Pons (tissue), 1 donor: ENCODE measurements around the gene BCAS3.
A peak's percentile ranks its signal among the peaks of the same experiment; 100 is the strongest.

Experiments used
- DNase-seq: peaks from one replicate; pipeline ENCODE4 v3.0.0-alpha.2; 2016; ENCODE audit warnings: low spot score

Gene BCAS3

GRCh38 chr17:61064087-61064951 lies 386.7 kb downstream of the BCAS3 start:
- DNase-seq: no peak

DNA sequence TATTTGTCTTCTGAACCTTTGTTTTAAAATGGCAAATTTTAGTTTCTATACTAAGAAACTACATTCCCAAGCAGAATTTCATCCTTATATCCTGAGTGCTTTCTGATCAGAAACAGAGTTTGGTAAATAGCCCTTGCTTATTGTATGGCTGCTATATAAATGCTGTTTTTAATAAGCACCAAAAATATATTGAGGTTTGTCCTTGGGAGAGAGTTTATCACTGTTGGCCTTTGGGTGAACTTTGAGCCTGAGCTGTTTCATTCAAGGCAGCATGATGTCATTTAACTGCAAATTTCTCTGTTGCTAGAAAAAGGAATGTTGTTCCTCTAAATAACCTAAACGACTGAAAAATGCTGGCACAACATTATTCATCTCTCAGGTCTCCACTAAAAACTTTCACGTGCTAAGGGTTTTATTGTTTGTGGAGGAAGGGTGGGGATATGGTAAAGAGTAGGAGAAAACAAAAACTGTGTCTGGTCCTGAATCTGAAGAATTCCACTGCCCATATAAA lies 387.7 kb downstream of the BCAS3 start:
- peak; percentile 15 for DNase-seq

DNA sequence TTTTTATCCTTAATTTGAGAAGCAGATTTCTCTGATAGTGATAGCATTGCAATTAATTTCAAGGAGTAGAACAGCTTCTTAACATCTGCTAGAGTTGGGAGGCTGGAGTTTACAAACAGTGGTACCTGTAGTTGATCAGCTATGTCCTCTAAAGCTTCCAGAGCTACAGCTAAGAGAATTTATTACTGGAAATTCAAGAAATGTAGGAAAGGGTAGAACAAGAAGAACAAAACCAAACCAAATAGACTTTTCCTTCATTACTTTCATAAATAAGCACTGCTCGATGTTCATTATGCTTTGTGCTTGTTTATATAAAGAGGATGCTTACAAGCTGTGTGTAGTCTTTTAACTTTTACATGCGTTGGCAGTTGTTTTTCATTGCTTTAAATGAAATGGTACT lies 388.4 kb downstream of the BCAS3 start:
- no peak for DNase-seq

DNA sequence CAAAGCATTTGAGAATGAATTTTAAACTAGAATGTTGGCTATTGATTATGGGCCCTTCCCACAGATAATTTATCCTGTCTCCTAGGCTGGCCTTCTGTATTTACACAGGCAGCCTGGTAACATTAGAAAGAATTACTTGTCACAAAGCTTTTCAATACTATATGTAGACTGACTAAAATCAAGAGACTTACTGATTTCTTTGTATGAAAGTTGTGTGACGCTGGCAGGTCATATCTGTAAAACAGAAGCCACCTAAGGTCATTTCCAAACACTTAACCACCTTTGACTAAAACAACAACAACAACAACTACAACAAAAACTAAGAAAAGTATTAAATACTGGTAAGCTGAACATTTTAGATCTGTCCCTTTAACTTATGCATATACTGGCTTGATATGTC lies 393.0 kb downstream of the BCAS3 start:
- no peak for DNase-seq

DNA sequence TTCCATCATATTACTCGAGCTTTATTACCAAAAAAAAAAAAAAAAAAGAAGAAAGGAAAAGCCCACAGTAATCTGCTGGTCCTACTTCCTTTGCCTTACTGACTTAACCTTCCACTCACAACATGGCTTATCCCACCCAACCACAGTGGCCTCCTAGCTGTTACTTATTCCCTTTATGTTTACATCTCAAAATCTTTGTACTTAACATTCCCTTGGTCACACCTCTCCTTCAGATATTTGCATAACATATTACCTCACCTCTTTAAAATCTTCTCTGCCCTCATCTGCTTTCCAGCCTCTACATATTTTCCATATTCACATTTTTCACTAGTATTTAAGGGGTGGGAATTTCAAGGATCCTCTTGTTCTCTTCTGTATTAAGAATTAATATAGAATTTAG lies 395.0 kb downstream of the BCAS3 start:
- DNase-seq: no peak

DNA sequence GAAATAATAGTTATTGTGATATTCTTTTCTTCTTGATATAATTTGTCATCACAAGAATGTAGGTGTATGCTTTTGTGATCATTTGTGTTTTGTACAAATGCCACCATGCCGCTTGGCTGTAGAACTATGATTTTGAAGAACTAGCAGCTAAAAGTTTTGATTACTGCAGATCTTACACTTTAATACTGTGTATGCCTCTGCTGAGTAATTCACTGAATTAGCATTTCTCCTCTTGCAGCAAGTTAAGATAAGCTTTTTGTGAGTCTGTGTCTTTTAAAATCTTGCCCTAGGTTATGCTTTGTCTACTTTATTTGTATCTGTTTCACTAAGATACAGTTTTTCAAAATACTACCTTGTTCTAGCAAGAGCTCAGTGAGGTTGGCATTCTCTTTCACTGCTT lies 395.5 kb downstream of the BCAS3 start:
- DNase-seq: no peak

GRCh38 chr17:61073799-61074513 lies 396.3 kb downstream of the BCAS3 start:
- DNase-seq: no peak

GRCh38 chr17:61075988-61076387 lies 398.3 kb downstream of the BCAS3 start:
- DNase-seq: no peak

DNA sequence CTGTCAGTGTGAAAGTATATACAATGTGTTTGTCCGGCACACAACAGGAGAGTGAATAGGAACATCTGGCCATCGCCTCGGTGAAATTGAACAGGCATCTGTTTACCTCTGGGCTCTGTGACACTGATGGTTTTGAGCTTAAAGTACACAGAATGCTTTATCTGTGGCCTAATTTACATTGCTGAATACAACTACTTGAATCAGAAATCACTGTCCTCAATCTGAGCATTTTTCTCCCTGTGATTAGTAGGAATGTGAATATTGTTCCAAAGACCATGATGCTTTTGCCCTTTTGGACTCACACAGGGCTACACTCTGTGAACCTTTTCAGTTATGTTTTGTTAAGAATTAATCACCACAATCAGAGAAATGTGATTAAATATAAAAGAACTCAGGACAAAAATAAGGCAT lies 399.0 kb downstream of the BCAS3 start:
- DNase-seq: peak; percentile 17

- DNase-seq: no peak
These were observed 404.3 kb downstream of the BCAS3 start for GRCh38 chr17:61081959-61082358.

DNA sequence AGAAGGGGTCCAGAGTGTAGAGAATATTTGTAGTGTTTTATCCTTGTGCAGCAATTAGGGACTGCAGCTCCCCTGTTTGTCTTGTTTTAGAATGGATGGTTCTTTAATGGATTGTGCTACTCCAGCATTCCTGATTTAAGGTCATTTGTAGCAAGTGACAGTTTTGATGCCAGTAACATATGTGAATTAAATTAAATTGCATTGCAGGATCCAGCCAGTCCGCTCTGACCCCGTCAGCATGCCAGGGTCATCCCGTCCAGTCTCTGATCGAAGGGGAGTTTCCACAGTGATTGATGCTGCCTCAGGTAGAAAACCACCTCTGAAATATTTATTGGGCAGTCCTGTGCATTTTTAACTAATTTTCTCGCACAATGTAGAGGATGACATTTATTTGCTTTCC lies 406.6 kb downstream of the BCAS3 start:
- no peak for DNase-seq

- DNase-seq: no peak
These were observed 409.4 kb downstream of the BCAS3 start for GRCh38 chr17:61087024-61087423.

GRCh38 chr17:61088556-61088955 lies 410.9 kb downstream of the BCAS3 start:
- no peak for DNase-seq

DNA sequence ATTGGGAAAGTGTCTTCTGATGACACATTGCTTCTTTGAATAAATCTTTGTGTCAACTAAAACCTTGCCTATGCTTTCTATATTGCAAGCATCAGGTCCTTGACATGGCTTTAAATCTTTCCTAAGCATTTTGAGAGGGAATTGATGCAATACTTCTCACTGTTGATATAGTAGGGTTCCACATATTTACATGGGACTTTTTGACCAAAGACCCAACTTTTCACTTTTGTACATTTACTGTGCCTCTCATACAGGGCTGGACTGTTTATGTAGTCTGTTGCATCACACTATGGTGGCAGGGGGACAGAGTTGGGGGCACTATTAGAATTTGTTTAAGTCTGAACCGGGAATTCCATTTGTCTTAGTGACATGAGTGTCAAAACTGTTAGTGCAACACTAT lies 413.4 kb downstream of the BCAS3 start:
- no peak for DNase-seq

GRCh38 chr17:61097781-61098180 lies 420.1 kb downstream of the BCAS3 start:
- no peak for DNase-seq

DNA sequence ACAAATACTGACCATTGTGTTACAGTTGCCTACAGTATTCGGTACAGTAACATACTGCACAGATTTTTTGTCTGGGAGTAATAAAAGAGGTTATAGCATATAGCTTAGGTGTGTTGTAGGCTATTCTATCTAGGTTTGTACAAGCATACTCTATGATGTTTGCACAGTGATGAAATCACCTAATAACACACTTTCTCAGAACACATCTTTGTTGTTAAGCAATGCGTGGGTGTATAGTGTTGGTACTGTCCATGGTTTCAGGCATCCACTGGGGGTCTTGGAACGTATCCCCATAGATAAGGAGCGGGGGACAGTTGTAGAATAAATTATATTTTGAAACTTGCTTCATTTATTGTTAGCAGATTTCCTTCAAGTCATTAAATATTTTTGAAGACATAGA lies 428.7 kb downstream of the BCAS3 start:
- DNase-seq: no peak

- no peak for DNase-seq
These were observed 438.9 kb downstream of the BCAS3 start for GRCh38 chr17:61116577-61116976.

- DNase-seq: no peak
These were observed 440.3 kb downstream of the BCAS3 start for GRCh38 chr17:61117983-61118382.

DNA sequence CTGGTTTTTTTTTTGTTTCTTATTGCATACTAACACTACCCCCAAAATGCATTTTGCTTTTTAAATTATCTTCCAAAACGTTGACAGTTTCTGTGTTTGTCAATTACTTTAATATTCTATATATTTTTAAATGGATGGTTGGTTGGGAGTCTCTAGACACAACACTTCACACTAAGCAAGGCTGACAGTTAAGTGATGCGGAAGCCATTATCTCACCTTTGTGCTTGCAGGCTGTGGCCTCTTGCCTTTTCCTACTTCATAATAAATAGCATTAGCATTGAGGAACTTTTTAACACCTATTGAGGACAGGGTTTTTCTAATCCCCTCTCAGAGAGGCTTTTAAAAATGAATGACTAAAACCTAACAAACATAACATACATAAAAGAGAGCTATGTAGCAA lies 441.2 kb downstream of the BCAS3 start:
- no peak for DNase-seq

GRCh38 chr17:61122326-61122913 lies 444.8 kb downstream of the BCAS3 start:
- no peak for DNase-seq

- no peak for DNase-seq
These were observed 446.9 kb downstream of the BCAS3 start for GRCh38 chr17:61124562-61124961.

DNA sequence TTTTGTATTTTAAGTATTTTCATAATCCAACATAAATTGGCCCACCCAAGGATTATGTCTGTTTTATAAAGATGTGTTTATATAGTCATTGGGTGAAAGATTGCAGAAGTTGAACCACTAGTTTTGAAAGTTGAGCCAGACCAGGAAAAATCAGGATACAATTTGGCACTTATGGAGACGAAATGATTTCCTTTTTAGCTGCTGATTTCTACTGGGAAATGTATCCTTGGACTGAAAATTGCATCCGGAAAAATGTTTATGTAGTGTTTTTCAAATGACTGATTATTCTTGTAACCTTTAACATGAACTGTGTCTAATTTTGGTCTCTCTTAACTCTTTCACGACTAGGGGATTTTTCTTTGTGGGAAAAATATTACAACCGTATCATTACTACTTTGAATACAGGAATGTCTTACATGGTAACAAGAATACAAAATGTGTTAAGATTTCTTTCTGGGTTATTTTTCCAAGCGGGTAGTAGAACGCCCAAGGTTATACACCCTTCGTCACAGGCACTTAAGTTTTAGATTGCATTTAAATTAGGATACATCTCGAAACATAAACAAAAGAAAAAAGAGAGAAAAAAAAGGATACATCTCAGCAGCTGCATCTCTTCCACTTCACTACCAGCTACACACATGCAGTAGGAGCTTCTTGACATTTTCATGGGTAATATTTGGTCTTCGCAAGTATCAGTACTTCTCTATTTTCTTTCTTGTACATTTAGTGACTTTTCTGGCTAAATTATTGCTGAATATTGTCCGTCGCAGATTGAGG lies 449.0 kb downstream of the BCAS3 start:
- DNase-seq: no peak
